Cerebellar nuclear complex (tissue), 1 donor: ENCODE data around the gene GPATCH3.
"Not testable (repeated sequence)": the region's sequence is repeated elsewhere in the genome, so short reads cannot be mapped to it uniquely, and the experiment has no call there.

Experiments
- DNase-seq, 2 experiments: peaks; one replicate each; lab custom pipeline; 2025; lab: John Stamatoyannopoulos, UW

Gene GPATCH3

GRCh38 chr1:26864610-26865480 lies 35.4 kb downstream of the GPATCH3 start:
- peak; percentile 90 to 96 for DNase-seq

GRCh38 chr1:26863685-26864077 lies 36.6 kb downstream of the GPATCH3 start:
- no peak for DNase-seq

GRCh38 chr1:26862781-26863684 lies 37.2 kb downstream of the GPATCH3 start, which contains the start of gene SFN:
SFN (plus strand) TSS chr1:26863149; CDS start chr1:26863213, 64 bp downstream.
- DNase-seq: no peak

DNA sequence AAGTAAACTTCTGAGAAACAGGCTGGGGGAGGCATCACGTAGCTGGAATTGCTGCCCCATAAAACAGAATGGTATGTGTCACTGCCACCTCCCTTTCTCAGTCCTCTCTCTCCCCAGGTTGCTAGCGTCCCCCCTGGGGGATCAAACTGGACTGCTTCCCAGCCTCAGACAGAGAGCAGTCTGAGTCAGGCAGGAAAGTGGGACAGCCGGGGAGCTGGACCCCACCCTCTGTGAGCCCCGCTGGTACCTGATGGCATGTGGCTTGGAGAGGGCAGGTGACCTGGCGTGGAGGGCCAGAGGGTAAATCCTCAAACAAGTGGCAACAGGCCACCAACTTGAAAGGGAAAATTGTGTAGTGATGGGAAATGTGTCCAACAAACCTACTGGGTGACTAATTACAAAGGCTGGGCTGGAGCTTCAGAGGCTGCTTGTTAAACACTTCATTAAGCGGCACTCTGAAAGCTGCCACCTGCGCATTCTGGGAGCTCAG lies 38.3 kb downstream of the GPATCH3 start:
- no peak for DNase-seq

DNA sequence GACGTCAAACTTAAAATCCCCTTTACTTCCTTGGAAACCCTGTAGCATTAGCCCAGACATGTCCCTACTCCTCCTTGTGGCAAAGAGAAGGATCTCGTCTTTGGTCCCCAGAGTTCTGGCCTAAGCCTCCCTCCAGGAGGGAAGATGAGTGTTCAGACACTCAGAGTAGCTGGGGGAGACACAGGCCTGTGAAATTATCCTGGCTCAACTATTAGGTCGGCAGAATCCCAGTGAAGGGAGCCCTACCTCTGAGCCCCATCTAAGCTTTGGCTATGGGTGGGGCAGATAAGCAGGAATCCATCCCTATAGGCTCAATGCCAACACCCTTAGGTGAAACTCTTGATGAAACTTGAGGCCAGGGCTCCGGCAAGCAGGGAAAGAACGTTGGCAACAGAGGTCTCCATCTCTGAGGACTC lies 39.0 kb downstream of the GPATCH3 start:
- DNase-seq: no peak

GRCh38 chr1:26858891-26859640 lies 41.2 kb downstream of the GPATCH3 start:
- DNase-seq: no peak

GRCh38 chr1:26858160-26858559 lies 42.1 kb downstream of the GPATCH3 start:
- no peak for DNase-seq

- DNase-seq: no peak
These were observed 42.7 kb downstream of the GPATCH3 start for GRCh38 chr1:26857473-26858060.

DNA sequence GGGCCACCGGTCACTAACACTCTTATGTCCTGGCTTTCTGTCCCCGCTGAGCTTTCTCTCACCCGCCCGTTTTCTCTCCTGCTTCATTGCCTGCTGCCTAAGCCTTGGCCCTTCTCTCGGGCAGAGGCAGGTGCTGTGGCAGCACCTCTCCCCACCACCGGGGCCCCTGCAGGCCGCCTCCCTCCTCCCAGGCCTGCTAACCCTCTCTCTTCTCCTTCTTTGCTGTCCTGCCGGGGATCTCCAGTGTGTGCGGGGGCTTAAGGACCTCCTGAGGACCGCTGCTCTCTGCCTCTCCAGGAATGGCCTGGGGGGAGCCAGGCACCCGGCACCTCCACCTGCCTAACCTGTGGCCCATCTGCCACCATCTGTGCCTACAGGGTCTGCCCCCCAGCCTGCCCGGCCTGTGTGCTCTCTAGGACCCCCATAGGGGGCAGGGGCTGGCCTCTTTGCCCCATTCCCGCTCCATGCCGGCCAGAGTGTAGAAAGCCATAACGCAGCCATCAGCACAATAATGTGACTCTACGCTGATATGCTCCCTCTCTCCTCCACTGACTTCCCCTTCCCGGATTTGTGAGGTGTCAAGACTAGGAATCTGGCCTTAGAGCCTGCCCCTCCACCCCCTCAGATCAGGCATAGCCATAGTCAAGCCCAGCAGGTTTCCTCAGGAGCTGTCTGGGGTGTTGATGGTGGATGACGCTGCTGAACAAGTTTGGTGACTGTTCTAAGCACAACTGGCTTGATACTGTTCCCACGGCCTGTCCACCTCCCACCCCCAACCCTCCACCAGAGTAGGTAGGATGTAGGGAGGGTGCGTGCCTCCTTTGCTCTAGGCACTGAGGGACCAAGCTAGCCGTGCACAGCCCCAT lies 43.4 kb downstream of the GPATCH3 start:
- no peak for DNase-seq

GRCh38 chr1:26856181-26856580 lies 44.1 kb downstream of the GPATCH3 start:
- no peak for DNase-seq

GRCh38 chr1:26855636-26856035 lies 44.6 kb downstream of the GPATCH3 start:
- peak in 1 of 2 experiments; percentile 33 for DNase-seq

DNA sequence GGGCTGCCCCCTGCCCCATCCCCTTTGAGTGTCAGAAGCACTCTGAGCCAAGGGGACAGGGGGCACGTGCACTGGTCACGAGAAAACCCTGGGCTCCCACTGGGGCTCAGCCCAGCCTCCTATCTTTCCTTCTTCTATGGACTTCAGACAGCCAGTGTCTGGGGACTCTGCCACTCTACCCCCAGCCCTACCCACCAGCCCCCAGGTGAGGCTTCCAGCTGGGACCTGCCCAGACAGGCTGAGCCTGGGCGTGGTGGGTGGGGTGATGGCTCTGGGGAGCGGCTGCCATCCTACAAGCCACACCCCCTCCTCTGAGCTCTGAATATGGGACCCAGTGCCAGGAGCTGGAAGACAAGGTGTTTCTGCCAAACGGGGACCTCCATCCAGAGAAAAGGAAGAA lies 45.4 kb downstream of the GPATCH3 start:
- DNase-seq: no peak

DNA sequence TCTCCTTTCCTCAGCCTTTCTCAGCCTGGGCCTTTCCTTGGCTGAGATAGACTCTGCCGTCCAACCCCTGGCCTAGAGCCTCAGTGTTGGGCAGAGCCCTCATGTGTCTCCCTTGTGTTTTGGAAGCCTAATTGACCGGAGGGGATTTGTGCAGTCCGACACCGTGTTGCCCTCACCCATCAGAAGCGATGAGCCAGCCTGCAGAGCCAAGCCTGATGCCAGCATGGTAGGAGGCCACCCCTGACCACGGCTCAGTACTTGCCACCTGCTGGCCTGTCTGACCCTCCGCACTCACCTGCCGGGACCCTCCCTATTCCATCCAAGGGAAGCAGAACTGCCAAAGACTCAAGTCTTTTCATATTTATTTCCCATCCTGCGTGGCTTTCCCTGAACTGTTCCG lies 46.7 kb downstream of the GPATCH3 start:
- no peak for DNase-seq

GRCh38 chr1:26853156-26853555 lies 47.1 kb downstream of the GPATCH3 start:
- DNase-seq: no peak

GRCh38 chr1:26852701-26853100 lies 47.6 kb downstream of the GPATCH3 start:
- DNase-seq: no peak

DNA sequence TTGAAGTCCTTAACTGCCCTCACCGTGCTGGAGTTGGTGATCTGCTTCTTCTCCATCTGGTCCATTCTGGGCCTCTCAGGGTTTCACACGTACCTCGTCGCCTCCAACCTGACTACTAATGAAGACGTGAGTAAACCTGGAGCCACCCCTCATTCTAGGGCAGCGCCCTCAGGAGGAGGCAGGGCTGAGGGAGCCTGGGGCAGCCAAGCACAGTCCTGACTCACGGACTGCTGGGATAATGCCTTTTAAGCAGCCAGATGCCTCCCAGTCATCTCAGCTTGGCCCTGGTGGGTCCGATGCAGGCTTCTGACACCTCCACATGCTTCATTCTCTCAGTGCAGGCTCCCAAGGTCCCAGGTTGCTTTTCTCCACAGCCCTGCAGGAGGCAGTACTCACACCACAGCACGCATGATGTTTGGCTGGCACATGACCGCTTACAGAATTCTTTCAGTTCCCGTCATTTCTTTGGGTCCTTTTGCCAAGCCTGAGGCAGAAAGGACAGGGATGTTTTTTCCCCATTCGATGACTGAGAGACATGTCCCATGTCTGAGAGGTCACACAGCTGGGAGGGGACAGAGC lies 49.1 kb downstream of the GPATCH3 start:
- DNase-seq: no peak

DNA sequence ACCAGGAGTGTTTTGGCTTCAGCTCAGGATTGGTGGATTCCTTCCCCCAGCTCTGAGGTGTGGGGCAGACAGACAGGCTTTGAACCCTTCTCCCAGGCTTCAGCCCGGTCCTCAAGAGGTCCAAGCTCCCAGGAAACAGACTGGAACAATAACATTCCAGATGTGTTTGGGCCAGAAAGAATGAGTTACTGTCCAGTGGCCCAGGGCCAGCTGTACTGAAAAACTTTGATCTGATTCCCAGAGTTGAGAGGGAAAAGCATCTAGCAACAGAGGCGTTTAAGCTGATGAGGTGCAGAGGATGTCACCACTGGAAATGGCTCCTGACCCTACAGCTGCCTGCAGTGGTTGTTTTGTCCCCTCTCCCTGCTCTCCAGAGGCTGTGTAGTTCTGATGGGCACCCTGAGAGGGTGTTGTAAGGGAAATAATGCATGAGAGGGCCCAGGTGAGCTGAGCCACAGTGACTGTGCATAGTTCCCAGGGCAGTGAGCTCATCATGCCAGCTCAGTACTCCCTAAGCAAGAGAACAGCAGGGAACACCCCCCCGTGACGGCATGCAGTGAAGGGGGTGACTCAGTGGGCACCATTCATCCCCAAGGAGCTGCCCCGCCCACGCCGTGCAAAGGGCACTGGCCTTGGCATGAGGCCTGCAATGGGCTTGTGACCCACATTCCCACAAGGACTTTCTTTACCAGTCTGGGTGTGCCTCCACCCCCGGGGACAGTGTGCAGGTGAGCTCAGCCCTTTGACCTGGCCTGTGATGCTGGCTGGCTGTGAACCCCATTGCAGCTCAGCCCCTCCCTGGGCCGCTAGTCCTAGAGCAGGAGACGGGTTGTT lies 51.1 kb downstream of the GPATCH3 start:
- no peak for DNase-seq

DNA sequence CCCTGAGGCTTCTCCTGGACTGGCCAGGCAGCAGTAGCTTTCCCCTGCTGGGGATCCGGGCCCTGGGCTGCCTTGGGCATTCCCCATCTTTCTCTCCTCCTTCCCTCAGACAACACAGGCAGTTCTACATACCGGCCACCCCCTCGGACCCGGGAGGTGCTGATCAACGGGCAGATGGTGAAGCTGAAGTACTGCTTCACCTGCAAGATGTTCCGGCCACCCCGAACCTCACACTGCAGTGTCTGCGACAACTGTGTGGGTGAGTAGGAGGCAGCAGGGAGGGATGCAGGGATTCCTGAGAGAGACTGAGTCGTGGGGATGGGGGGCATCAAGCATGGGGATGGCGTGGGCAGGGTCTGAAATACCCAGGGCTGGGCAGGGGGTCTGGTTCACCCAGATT lies 51.8 kb downstream of the GPATCH3 start:
- no peak for DNase-seq

- not testable (repeated sequence) for DNase-seq
These were observed 52.4 kb downstream of the GPATCH3 start for GRCh38 chr1:26847826-26848225.
